Measurements from ENCODE around the gene SNHG17. TPM values are rescaled to one million over a fixed set of nuclear protein-coding genes. Genes with fewer than 3 reads are reported as not detected.
"Not testable (repeated sequence)": the region's sequence is repeated elsewhere in the genome, so short reads cannot be mapped to it uniquely, and the experiment has no call there.

Gene SNHG17
- total and polyA plus RNA-seq, 8 donors: 12.8 to 38.7 (median 17.0) TPM

GRCh38 chr20:38402089-38402488 lies 33.0 kb downstream of the SNHG17 start:
- FAIRE-seq: no peak

GRCh38 chr20:38395751-38396395 lies 39.3 kb downstream of the SNHG17 start:
- H3K27ac ChIP-seq; H3K27me3 ChIP-seq; FAIRE-seq; H3K36me3 ChIP-seq; H3K4me3 ChIP-seq; ATAC-seq; H3K4me1 ChIP-seq; DNase-seq; intact Hi-C loops (cut with DNase I); H3K9me3 ChIP-seq: not testable (repeated sequence)
- 79 to 94% methylated on average over 2 of the region's 2 CpGs for WGBS, 2 donors

More at GRCh38 chr20:38402089-38402488, 33.0 kb downstream of the SNHG17 start:
- 78 to 93% methylated on average over 5 of the region's 5 CpGs for WGBS, 2 donors
- Histone ChIP-seq H3K36me3 (no peaks in the 10 kb centered on the region), H3K4me3 (no peak overlapping the region), H3K4me1 (no peaks in the 10 kb centered on the region), H3K27me3 (no peaks in the 10 kb centered on the region), H3K9me3 (no peaks in the 10 kb centered on the region), H3K27ac (no peak overlapping the region)
- no peak for ATAC-seq
- intact Hi-C loops (cut with DNase I): no loop called here
- no peak for DNase-seq
- TF ChIP-seq CTCF (IDR thresholded peaks at IDR 0.05): no peak

GRCh38 chr20:38395165-38395564 lies 40.0 kb downstream of the SNHG17 start:
- Histone ChIP-seq H3K4me3 (no peak overlapping the region), H3K4me1 (no peaks in the 10 kb centered on the region), H3K27me3 (no peaks in the 10 kb centered on the region), H3K9me3 (no peaks in the 10 kb centered on the region), H3K27ac (no peak overlapping the region), H3K36me3 (no peaks in the 10 kb centered on the region)
- DNase-seq (no peak), ATAC-seq (no peak), FAIRE-seq (no peak)
- intact Hi-C loops (cut with DNase I): no loop called here
- TF ChIP-seq CTCF (IDR thresholded peaks at IDR 0.05): no peak
- WGBS, 2 donors: 21 to 31% methylated on average over 2 of the region's 2 CpGs

GRCh38 chr20:38393259-38393658 lies 41.9 kb downstream of the SNHG17 start:
- ATAC-seq (no peak), FAIRE-seq (no peak), DNase-seq (no peak)
- H3K4me3 ChIP-seq: no peak overlapping the region
- no peaks in the 10 kb centered on the region for H3K27me3 ChIP-seq
- no peaks in the 10 kb centered on the region for H3K4me1 ChIP-seq
- 73 to 84% methylated on average over 5 of the region's 5 CpGs for WGBS, 2 donors
- no peaks in the 10 kb centered on the region for H3K9me3 ChIP-seq
- H3K27ac ChIP-seq: no peak overlapping the region
- intact Hi-C loops (cut with DNase I): no loop called here
- no peak for TF ChIP-seq CTCF (IDR thresholded peaks at IDR 0.05)
- H3K36me3 ChIP-seq: no peaks in the 10 kb centered on the region

GRCh38 chr20:38392356-38392755 lies 42.8 kb downstream of the SNHG17 start:
- no peaks in the 10 kb centered on the region for H3K27me3 ChIP-seq
- no peak overlapping the region for H3K27ac ChIP-seq
- H3K4me1 ChIP-seq: no peaks in the 10 kb centered on the region
- WGBS, 2 donors: 37 to 68% methylated on average over 3 of the region's 3 CpGs
- no peak for TF ChIP-seq CTCF (IDR thresholded peaks at IDR 0.05)
- no peak for DNase-seq
- no peaks in the 10 kb centered on the region for H3K9me3 ChIP-seq
- no peak overlapping the region for H3K4me3 ChIP-seq
- no peaks in the 10 kb centered on the region for H3K36me3 ChIP-seq
- no peak for ATAC-seq
- intact Hi-C loops (cut with DNase I): no loop called here
- FAIRE-seq: no peak

Data from pancreas (tissue), 10 donors.